DND-41 (cell line): ENCODE measurements around the gene SMIM23.

Experiments used
- ATAC-seq: fragments of 200-7000 bp; cut with Tn5 transposase; 3 replicates; pipeline ENCODE4 v1.9.1; 2021; ENCODE audit warnings: low read depth; ENCODE audit not compliant: insufficient read depth
- DNase-seq: peaks from one replicate; pipeline ENCODE4 v3.0.0-alpha.2; 2020
- H2AFZ ChIP-seq: 2 replicates; pipeline ENCODE4 v1.6.0; 2012; ENCODE audit warnings: low read depth, low read length
- H3K27ac ChIP-seq: 2 replicates; pipeline ENCODE4 v1.5.1; 2012; ENCODE audit warnings: low read length, inconsistent platforms
- H3K27me3 ChIP-seq: fragments of 200-600 bp; sonication (generic); 2 replicates; pipeline ENCODE4 v1.6.0; 2012; ENCODE audit warnings: low read length, mild to moderate bottlenecking, inconsistent platforms; ENCODE audit not compliant: insufficient read depth, poor library complexity
- H3K36me3 ChIP-seq: 2 replicates; pipeline ENCODE4 v1.5.1; 2012; ENCODE audit warnings: low read length, inconsistent platforms; ENCODE audit not compliant: insufficient read depth
- H3K4me1 ChIP-seq: 2 replicates; pipeline ENCODE4 v1.5.1; 2012; ENCODE audit warnings: mild to moderate bottlenecking, low read length; ENCODE audit not compliant: insufficient read depth
- H3K4me2 ChIP-seq: 2 replicates; pipeline ENCODE4 v1.6.0; 2012; ENCODE audit warnings: mild to moderate bottlenecking, moderate library complexity, low read length, inconsistent platforms; ENCODE audit not compliant: insufficient read depth
- H3K4me3 ChIP-seq, 2 experiments: fragments of 200-600 bp in 1 of 2; shearing (Covaris generic) in 1 of 2; 2 replicates each; pipeline ENCODE4 v1.5.1; 2012 to 2016; ENCODE audit warnings: inconsistent platforms in 2 of 2, low read length in 2 of 2, mild to moderate bottlenecking in 2 of 2, low read depth in 1 of 2, moderate library complexity in 1 of 2
- H3K79me2 ChIP-seq: 2 replicates; pipeline ENCODE4 v1.6.0; 2012; ENCODE audit warnings: low read length, inconsistent platforms; ENCODE audit not compliant: insufficient read depth
- H3K9ac ChIP-seq: 2 replicates; pipeline ENCODE4 v1.6.0; 2012; ENCODE audit warnings: low read depth, mild to moderate bottlenecking, inconsistent platforms, low read length, moderate library complexity
- H3K9me3 ChIP-seq: 2 replicates; pipeline ENCODE4 v1.5.1; 2012; ENCODE audit warnings: low read length, moderate library complexity, mild to moderate bottlenecking, inconsistent platforms; ENCODE audit not compliant: insufficient read depth, severe bottlenecking
- H4K20me1 ChIP-seq: 2 replicates; pipeline ENCODE4 v1.6.0; 2012; ENCODE audit warnings: low read length; ENCODE audit not compliant: insufficient read depth
- EZH2 ChIP-seq: IDR thresholded peaks from 3 replicates; pipeline ENCODE4 v1.6.1; 2012; ENCODE audit warnings: borderline replicate concordance, low read depth, mild to moderate bottlenecking, moderate library complexity, low read length, inconsistent platforms; ENCODE audit not compliant: severe bottlenecking
- TF ChIP-seq, protein P1 (sequence below): IDR thresholded peaks from 2 replicates; pipeline ENCODE4 v1.5.1; 2012; ENCODE audit warnings: borderline replicate concordance, low read length, moderate library complexity, mild to moderate bottlenecking; ENCODE audit not compliant: poor library complexity, severe bottlenecking; ENCODE audit errors: extremely low read depth

SMIM23 gene

DNA sequence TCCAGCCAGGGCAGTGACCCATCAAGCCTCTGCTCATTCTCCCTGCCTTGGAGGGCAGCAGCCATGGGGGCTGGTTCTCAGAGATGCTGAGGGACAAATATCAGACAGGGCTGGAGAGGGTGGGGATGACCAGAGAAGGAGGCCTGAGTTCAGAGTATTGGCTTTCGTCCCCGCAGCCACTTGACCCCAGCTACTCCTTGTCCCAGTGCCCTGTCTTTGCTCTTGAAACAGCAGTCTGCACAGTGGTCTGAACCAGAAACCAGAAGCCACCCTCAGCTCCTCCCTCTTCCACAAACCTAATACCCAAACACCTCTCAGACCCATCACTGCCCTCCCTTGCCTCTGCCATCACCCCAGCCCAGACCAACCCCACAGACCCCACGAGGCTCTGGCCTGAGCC, 36.3 kb upstream of the SMIM23 start:
- Histone ChIP-seq H3K27ac (no peak overlapping the region), H3K4me1 (no peaks in the 10 kb centered on the region), H2AFZ (no peak overlapping the region), H3K79me2 (no peaks in the 10 kb centered on the region), H3K4me2 (no peak overlapping the region), H3K36me3 (no peaks in the 10 kb centered on the region), H3K27me3 (no peaks in the 10 kb centered on the region), H4K20me1 (no peaks in the 10 kb centered on the region), H3K9ac (no peak overlapping the region), H3K4me3 (no peak overlapping the region), H3K9me3 (no peaks in the 10 kb centered on the region)
- no peak for TF ChIP-seq EZH2
- TF ChIP-seq, protein P1, sequence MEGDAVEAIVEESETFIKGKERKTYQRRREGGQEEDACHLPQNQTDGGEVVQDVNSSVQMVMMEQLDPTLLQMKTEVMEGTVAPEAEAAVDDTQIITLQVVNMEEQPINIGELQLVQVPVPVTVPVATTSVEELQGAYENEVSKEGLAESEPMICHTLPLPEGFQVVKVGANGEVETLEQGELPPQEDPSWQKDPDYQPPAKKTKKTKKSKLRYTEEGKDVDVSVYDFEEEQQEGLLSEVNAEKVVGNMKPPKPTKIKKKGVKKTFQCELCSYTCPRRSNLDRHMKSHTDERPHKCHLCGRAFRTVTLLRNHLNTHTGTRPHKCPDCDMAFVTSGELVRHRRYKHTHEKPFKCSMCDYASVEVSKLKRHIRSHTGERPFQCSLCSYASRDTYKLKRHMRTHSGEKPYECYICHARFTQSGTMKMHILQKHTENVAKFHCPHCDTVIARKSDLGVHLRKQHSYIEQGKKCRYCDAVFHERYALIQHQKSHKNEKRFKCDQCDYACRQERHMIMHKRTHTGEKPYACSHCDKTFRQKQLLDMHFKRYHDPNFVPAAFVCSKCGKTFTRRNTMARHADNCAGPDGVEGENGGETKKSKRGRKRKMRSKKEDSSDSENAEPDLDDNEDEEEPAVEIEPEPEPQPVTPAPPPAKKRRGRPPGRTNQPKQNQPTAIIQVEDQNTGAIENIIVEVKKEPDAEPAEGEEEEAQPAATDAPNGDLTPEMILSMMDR: no peak
- no peak for ATAC-seq
- DNase-seq: no peak

DNA sequence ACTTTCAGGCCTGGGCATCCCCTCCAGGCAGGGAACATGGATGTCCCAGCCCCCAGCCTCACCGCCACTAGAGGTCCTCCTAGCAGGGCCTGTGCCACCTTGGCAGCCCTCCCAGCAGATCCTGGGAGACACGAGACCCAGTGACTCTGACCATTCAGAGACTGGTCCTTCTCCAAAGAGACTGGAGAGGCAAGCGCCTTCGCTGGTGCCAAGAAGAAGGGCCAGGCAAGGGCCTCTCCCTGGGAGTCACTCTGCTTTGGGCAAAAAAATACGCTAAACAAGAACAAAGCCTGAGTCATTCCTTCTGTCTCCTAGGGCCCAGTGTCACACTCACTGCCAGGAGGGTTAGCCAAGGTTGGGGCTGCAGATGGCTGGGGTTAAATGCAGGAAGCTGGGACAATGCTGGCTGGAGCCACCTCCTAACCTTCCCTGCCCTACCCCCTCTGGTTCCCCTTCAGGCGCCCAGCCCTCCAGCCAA, 35.3 kb upstream of the SMIM23 start:
- Histone ChIP-seq H3K9ac (no peak overlapping the region), H3K27me3 (no peaks in the 10 kb centered on the region), H3K4me2 (no peak overlapping the region), H3K79me2 (no peaks in the 10 kb centered on the region), H2AFZ (no peak overlapping the region), H3K9me3 (no peaks in the 10 kb centered on the region), H4K20me1 (no peaks in the 10 kb centered on the region), H3K4me3 (no peak overlapping the region), H3K4me1 (no peaks in the 10 kb centered on the region), H3K36me3 (no peaks in the 10 kb centered on the region), H3K27ac (no peak overlapping the region)
- peak; percentile 16 for DNase-seq
- TF ChIP-seq, protein P1: peak; percentile 32
- TF ChIP-seq EZH2: no peak
- ATAC-seq: no peak

DNA sequence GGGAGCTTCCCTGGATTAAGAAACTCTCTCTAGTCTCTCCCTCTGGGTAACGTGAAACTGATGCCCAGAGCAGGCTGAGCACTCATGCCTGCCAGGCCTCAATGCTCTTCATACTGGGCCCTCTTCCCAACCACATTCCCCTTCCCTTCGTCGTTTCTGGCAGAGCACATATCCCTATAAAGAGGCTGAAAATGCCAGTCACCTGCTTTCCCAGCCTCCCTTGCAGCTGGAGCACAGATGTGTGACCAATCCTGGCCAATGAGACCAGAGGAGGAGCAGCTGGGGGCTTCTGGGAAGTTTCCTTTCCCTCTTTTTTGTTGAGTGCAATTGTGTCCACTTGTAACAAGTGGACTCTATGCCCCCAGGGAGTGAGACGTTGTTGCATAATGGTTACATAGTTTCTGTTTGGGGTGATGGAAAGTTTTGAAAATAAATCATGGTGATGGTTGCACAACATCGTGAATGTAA, 30.2 kb upstream of the SMIM23 start:
- no peak for TF ChIP-seq EZH2
- TF ChIP-seq, protein P1: no peak
- DNase-seq: no peak
- Histone ChIP-seq H4K20me1 (no peaks in the 10 kb centered on the region), H3K4me1 (no peaks in the 10 kb centered on the region), H3K9ac (no peak overlapping the region), H3K27me3 (peaks cover 5% of the 10 kb centered on the region), H2AFZ (no peak overlapping the region), H3K4me3 (no peak overlapping the region), H3K79me2 (no peaks in the 10 kb centered on the region), H3K9me3 (peaks cover 4% of the 10 kb centered on the region), H3K4me2 (no peak overlapping the region), H3K27ac (no peak overlapping the region), H3K36me3 (no peaks in the 10 kb centered on the region)
- ATAC-seq: no peak
